HUES64 (cell line): ENCODE measurements around the gene NPHS1.

ENCODE experiments used
- H3K27ac ChIP-seq: 2 replicates; pipeline ENCODE4 v1.7.0; 2013; ENCODE audit warnings: low read depth, low read length, inconsistent platforms
- H3K27me3 ChIP-seq: 2 replicates; pipeline ENCODE4 v1.6.1; 2013; ENCODE audit warnings: mild to moderate bottlenecking, low read length; ENCODE audit not compliant: insufficient read depth
- H3K36me3 ChIP-seq: 2 replicates; pipeline ENCODE4 v1.6.1; 2013; ENCODE audit warnings: mild to moderate bottlenecking, low read length; ENCODE audit not compliant: insufficient read depth
- H3K4me1 ChIP-seq: 2 replicates; pipeline ENCODE4 v1.6.1; 2013; ENCODE audit warnings: mild to moderate bottlenecking, low read length, moderate library complexity; ENCODE audit not compliant: insufficient read depth
- H3K4me3 ChIP-seq: 2 replicates; pipeline ENCODE4 v1.5.1; 2013; ENCODE audit warnings: mild to moderate bottlenecking, low read length, moderate library complexity
- H3K9ac ChIP-seq: 2 replicates; pipeline ENCODE4 v1.6.1; 2013; ENCODE audit warnings: mild to moderate bottlenecking, low read depth, low read length
- H3K9me3 ChIP-seq: 2 replicates; pipeline ENCODE4 v1.6.1; 2013; ENCODE audit warnings: low read depth, low read length; ENCODE audit not compliant: insufficient read depth
- WGBS: fragments of 150-250, 120-280 bp; methylation state at CpG from one replicate; pipeline ENCODE4 v1.1.7; 2013; ENCODE audit warnings: missing lambda C conversion rate; 5-methylcytosine and 5-hydroxymethylcytosine counted together

Gene NPHS1

GRCh38 chr19:35890113-35890650 lies 37.9 kb upstream of the NPHS1 start:
- Histone ChIP-seq H3K27ac (no peak overlapping the region), H3K9me3 (no peaks in the 10 kb centered on the region), H3K4me1 (no peaks in the 10 kb centered on the region), H3K4me3 (no peak overlapping the region), H3K9ac (no peak overlapping the region), H3K36me3 (peaks cover 63% of the 10 kb centered on the region), H3K27me3 (no peaks in the 10 kb centered on the region)
- WGBS = 93% methylated on average over 13 of the region's 13 CpGs

- WGBS = 93% methylated on average over 18 of the region's 18 CpGs
- Histone ChIP-seq H3K9me3 (no peaks in the 10 kb centered on the region), H3K4me1 (no peaks in the 10 kb centered on the region), H3K4me3 (no peak overlapping the region), H3K36me3 (peaks cover 58% of the 10 kb centered on the region), H3K27me3 (no peaks in the 10 kb centered on the region), H3K27ac (no peak overlapping the region), H3K9ac (no peak overlapping the region)
These were observed 37.2 kb upstream of the NPHS1 start for GRCh38 chr19:35889370-35890112.

- Histone ChIP-seq H3K4me3 (no peak overlapping the region), H3K9ac (no peak overlapping the region), H3K36me3 (peaks cover 52% of the 10 kb centered on the region), H3K27ac (no peak overlapping the region), H3K27me3 (no peaks in the 10 kb centered on the region), H3K4me1 (no peaks in the 10 kb centered on the region), H3K9me3 (no peaks in the 10 kb centered on the region)
- 94% methylated on average over 9 of the region's 9 CpGs for WGBS
These were observed 36.1 kb upstream of the NPHS1 start for GRCh38 chr19:35888398-35888797.

- 93% methylated on average over 5 of the region's 5 CpGs for WGBS
- Histone ChIP-seq H3K9ac (no peak overlapping the region), H3K27me3 (no peaks in the 10 kb centered on the region), H3K4me1 (no peaks in the 10 kb centered on the region), H3K36me3 (peaks cover 41% of the 10 kb centered on the region), H3K9me3 (no peaks in the 10 kb centered on the region), H3K4me3 (no peak overlapping the region), H3K27ac (no peak overlapping the region)
These were observed 34.9 kb upstream of the NPHS1 start for GRCh38 chr19:35887197-35887596.

- peaks cover 33% of the 10 kb centered on the region for H3K36me3 ChIP-seq
- H3K27me3 ChIP-seq = no peaks in the 10 kb centered on the region
- H3K4me1 ChIP-seq = no peaks in the 10 kb centered on the region
- no peak overlapping the region for H3K4me3 ChIP-seq
- H3K27ac ChIP-seq = no peak overlapping the region
- no peak overlapping the region for H3K9ac ChIP-seq
- no peaks in the 10 kb centered on the region for H3K9me3 ChIP-seq
- 93% methylated on average over 7 of the region's 8 CpGs for WGBS
These were observed 33.6 kb upstream of the NPHS1 start for GRCh38 chr19:35885904-35886303.

- Histone ChIP-seq H3K36me3 (peaks cover 27% of the 10 kb centered on the region), H3K9ac (no peak overlapping the region), H3K4me1 (no peaks in the 10 kb centered on the region), H3K9me3 (no peaks in the 10 kb centered on the region), H3K27me3 (no peaks in the 10 kb centered on the region), H3K4me3 (no peak overlapping the region), H3K27ac (no peak overlapping the region)
- 95% methylated on average over 6 of the region's 6 CpGs for WGBS
These were observed 33.0 kb upstream of the NPHS1 start for GRCh38 chr19:35885225-35885738.

GRCh38 chr19:35883882-35884281 lies 31.6 kb upstream of the NPHS1 start:
- 81% methylated on average over 2 of the region's 2 CpGs for WGBS
- Histone ChIP-seq H3K9me3 (no peaks in the 10 kb centered on the region), H3K27ac (no peak overlapping the region), H3K4me3 (no peak overlapping the region), H3K27me3 (peaks cover 7% of the 10 kb centered on the region), H3K9ac (no peak overlapping the region), H3K36me3 (peaks cover 13% of the 10 kb centered on the region), H3K4me1 (peaks cover 7% of the 10 kb centered on the region)

- H3K4me1 ChIP-seq = peaks cover 7% of the 10 kb centered on the region
- no peaks in the 10 kb centered on the region for H3K9me3 ChIP-seq
- no peak overlapping the region for H3K27ac ChIP-seq
- H3K27me3 ChIP-seq = peaks cover 12% of the 10 kb centered on the region
- no peaks in the 10 kb centered on the region; the same call in 1 of the 2 replicates for H3K36me3 ChIP-seq
- 31% methylated on average over 7 of the region's 8 CpGs for WGBS
- H3K4me3 ChIP-seq = no peak overlapping the region
- no peak overlapping the region for H3K9ac ChIP-seq
These were observed 30.0 kb upstream of the NPHS1 start for GRCh38 chr19:35882114-35882832.

GRCh38 chr19:35879770-35880317 lies 27.5 kb upstream of the NPHS1 start:
- H3K9ac ChIP-seq = no peak overlapping the region
- no peaks in the 10 kb centered on the region for H3K9me3 ChIP-seq
- H3K27me3 ChIP-seq = peaks cover 12% of the 10 kb centered on the region
- no peaks in the 10 kb centered on the region for H3K36me3 ChIP-seq
- H3K4me1 ChIP-seq = peaks cover 7% of the 10 kb centered on the region
- peak overlapping the region; percentile 38; the same call in 1 of the 2 replicates for H3K4me3 ChIP-seq
- WGBS = 5% methylated on average over 28 of the region's 28 CpGs
- no peak overlapping the region for H3K27ac ChIP-seq

- no peak overlapping the region for H3K27ac ChIP-seq
- H3K27me3 ChIP-seq = peaks cover 12% of the 10 kb centered on the region
- 44% methylated on average over 23 of the region's 23 CpGs for WGBS
- peak overlapping the region; percentile 38; the same call in 1 of the 2 replicates for H3K4me3 ChIP-seq
- H3K9me3 ChIP-seq = no peaks in the 10 kb centered on the region
- no peak overlapping the region for H3K9ac ChIP-seq
- no peaks in the 10 kb centered on the region for H3K36me3 ChIP-seq
- peaks cover 7% of the 10 kb centered on the region for H3K4me1 ChIP-seq
These were observed 26.8 kb upstream of the NPHS1 start for GRCh38 chr19:35879068-35879467.

- H3K36me3 ChIP-seq = no peaks in the 10 kb centered on the region
- H3K9me3 ChIP-seq = no peaks in the 10 kb centered on the region
- H3K4me3 ChIP-seq = no peak overlapping the region
- peaks cover 11% of the 10 kb centered on the region for H3K27me3 ChIP-seq
- peaks cover 11% of the 10 kb centered on the region for H3K4me1 ChIP-seq
- WGBS = 94% methylated on average over 32 of the region's 32 CpGs
- H3K9ac ChIP-seq = no peak overlapping the region
- no peak overlapping the region for H3K27ac ChIP-seq
These were observed 22.2 kb upstream of the NPHS1 start for GRCh38 chr19:35874392-35874930.
